Spleen (tissue), 11 donors: ENCODE results near the gene SPATA2. TPM values are rescaled to one million over a fixed set of nuclear protein-coding genes. Genes with fewer than 3 reads are reported as not detected.

Source experiments
- DNase-seq: peaks from one replicate; pipeline ENCODE4 v3.0.0-alpha.2; 2020
- H3K27ac ChIP-seq, 8 donors: fragments of 200-600 bp; sonication (generic) in 7 of 8; 1 replicate in 4 of 8; 2 replicates in 4 of 8; pipeline versions ENCODE4 v1.5.0 to v1.8.0; 2016 to 2021; ENCODE audit warnings: inconsistent platforms in 4 of 8, mild to moderate bottlenecking in 4 of 8, moderate library complexity in 1 of 8
- H3K27me3 ChIP-seq, 7 donors: fragments of 200-600 bp; sonication (generic) in 6 of 7; replicated peaks in 1 of 7; 1 replicate in 4 of 7; 2 replicates in 3 of 7; pipeline versions ENCODE4 v1.5.0 to v1.8.0; 2016 to 2021; ENCODE audit warnings: inconsistent platforms in 3 of 7, mild to moderate bottlenecking in 1 of 7
- H3K36me3 ChIP-seq, 6 donors: fragments of 200-600 bp; sonication (generic) in 5 of 6; 1 replicate in 4 of 6; 2 replicates in 2 of 6; pipeline versions ENCODE4 v1.5.0 to v1.8.0; 2016 to 2021; ENCODE audit warnings: inconsistent platforms in 2 of 6
- H3K4me1 ChIP-seq, 6 donors: fragments of 200-600 bp; sonication (generic) in 5 of 6; 1 replicate in 3 of 6; 2 replicates in 3 of 6; pipeline versions ENCODE4 v1.5.0 to v1.8.0; 2016 to 2021; ENCODE audit warnings: inconsistent platforms in 3 of 6
- H3K4me3 ChIP-seq, 8 donors: fragments of 200-600 bp; sonication (generic) in 7 of 8; 1 replicate in 4 of 8; 2 replicates in 4 of 8; pipeline versions ENCODE4 v1.5.0 to v1.8.0; 2016 to 2021; ENCODE audit warnings: inconsistent platforms in 4 of 8, mild to moderate bottlenecking in 4 of 8, moderate library complexity in 2 of 8
- H3K9me3 ChIP-seq, 8 donors: fragments of 200-600 bp; sonication (generic) in 7 of 8; 1 replicate in 4 of 8; 2 replicates in 4 of 8; pipeline versions ENCODE4 v1.5.0 to v1.8.0; 2016 to 2021; ENCODE audit warnings: inconsistent platforms in 4 of 8
- CTCF ChIP-seq, 11 experiments: fragments of 200-600 bp in 7 of 11; fragments of 450-650 bp in 4 of 11; sonication (generic) in 4 of 11; IDR thresholded peaks in 8 of 11; conservative IDR thresholded peaks in 3 of 11; 1 replicate in 7 of 11; 2 replicates in 4 of 11; pipeline versions ENCODE4 v1.4.0 to v1.8.0; 2016 to 2021; ENCODE audit warnings: antibody characterized with exemption in 11 of 11, inconsistent platforms in 4 of 11, mild to moderate bottlenecking in 1 of 11
- POLR2A ChIP-seq, 3 donors: fragments of 450-650 bp; IDR thresholded peaks; one replicate each; pipeline ENCODE4 v1.5.1; 2017; ENCODE audit warnings: antibody characterized with exemption in 3 of 3, mild to moderate bottlenecking in 1 of 3
- POLR2AphosphoS5 ChIP-seq, 3 donors: sonication (generic); formaldehyde crosslinking; IDR thresholded peaks; one replicate each; pipeline ENCODE4 v1.5.1; 2017; ENCODE audit warnings: antibody characterized with exemption in 3 of 3
- WGBS, 5 donors: extraction: QIAGEN DNeasy Blood & Tissue Kit in 3 of 5; methylation state at CpG; one replicate each; pipeline versions ENCODE4 v1.1.5 to v1.1.7; 2013 to 2018; 5-methylcytosine and 5-hydroxymethylcytosine counted together
- intact Hi-C: fragments of 100-400 bp; cut with DNase I; formaldehyde crosslinking; loops from one replicate; pipeline ENCODE4 v1.15.0; 2023; ENCODE audit warnings: low total_unique reads
- polyA plus RNA-seq, 3 donors: library from polyadenylated mRNA; stranded (reverse); fragments of 200-250 nt; gene quantifications; one replicate each; pipeline ENCODE4 v1.2.1, GENCODE V29; 2013
- total RNA-seq, 7 donors: library from RNA; depleted of rRNA in 3 of 7; stranded (reverse); fragments of >200 nt in 3 of 7; fragmentation: NEBNext Ultra II Directional in 4 of 7; extraction: Animal tissue kit (Norgen Biotek cat#: 25700) in 4 of 7; gene quantifications; one replicate each; pipeline versions ENCODE4 v1.1.0 to v1.2.1, GENCODE V29; 2016 to 2021
- donor health status: healthy with polysubstance abuse.
- donor health status: DM: no; HTN: no; CAD: no; lungs with moderate emphysema.
- donor health status: DM: no; HTN: no; CAD: no.
- donor health status: Bipolar disorder and iron deficiency.
- donor health status: healthy.
- donor health status: DM: no; HTN: no; CAD: no.
- donor health status: DM: yes; HTN: yes; CAD: no.

Gene SPATA2
- total and polyA plus RNA-seq, 10 donors, result 2.9 to 33.2 (median 13.7) TPM

GRCh38 chr20:49885558-49886332, 29.6 kb downstream of the SPATA2 start:
- H3K4me3 ChIP-seq, result no peak overlapping the region
- H3K36me3 ChIP-seq, result peaks cover 3 to 93% (median 58%) of the 10 kb centered on the region in 6 donors
- H3K27ac ChIP-seq, result peak overlapping the region; percentile 54 to 93 (median 84)
- H3K4me1 ChIP-seq, result peaks cover 14 to 48% (median 39%) of the 10 kb centered on the region in 6 donors
- H3K9me3 ChIP-seq, result no peaks in the 10 kb centered on the region
- H3K27me3 ChIP-seq, result no peaks in the 10 kb centered on the region
- no peak for TF ChIP-seq POLR2AphosphoS5 (IDR thresholded peaks at IDR 0.05)
- TF ChIP-seq CTCF (IDR thresholded peaks at IDR 0.05 in 8 of 11, conservative IDR thresholded peaks at IDR 0.05 in 3 of 11), result no peak
- TF ChIP-seq POLR2A (IDR thresholded peaks at IDR 0.05), result no peak
- no peak for DNase-seq
- 93 to 95% (median 94%) methylated on average over 15 to 16 of the region's 16 CpGs for WGBS, 5 donors
- intact Hi-C loops, result no loop called here

- WGBS, 5 donors, result 96 to 100% (median 97%) methylated on average over 5 to 10 of the region's 10 CpGs
- TF ChIP-seq POLR2AphosphoS5 (IDR thresholded peaks at IDR 0.05) (no peak), POLR2A (IDR thresholded peaks at IDR 0.05) (no peak), CTCF (IDR thresholded peaks at IDR 0.05 in 8 of 11, conservative IDR thresholded peaks at IDR 0.05 in 3 of 11) (no peak)
- H3K4me3 ChIP-seq, result no peak overlapping the region
- H3K36me3 ChIP-seq, result peaks cover 7 to 100% (median 77%) of the 10 kb centered on the region in 6 donors
- DNase-seq, result no peak
- H3K27me3 ChIP-seq, result no peaks in the 10 kb centered on the region
- intact Hi-C loops, result no loop called here
- no peaks in the 10 kb centered on the region for H3K9me3 ChIP-seq
- H3K4me1 ChIP-seq, result peaks cover 6 to 24% (median 17%) of the 10 kb centered on the region in 6 donors
- peak overlapping the region in 1 of 8 donors; percentile 8 for H3K27ac ChIP-seq
These were observed 32.0 kb downstream of the SPATA2 start for GRCh38 chr20:49883246-49883802.

- WGBS, 5 donors, result 90 to 94% (median 93%) methylated on average over 28 to 29 of the region's 29 CpGs
- no peaks in the 10 kb centered on the region for H3K9me3 ChIP-seq
- no peak overlapping the region for H3K4me3 ChIP-seq
- no peak for DNase-seq
- peak overlapping the region in 1 of 8 donors; percentile 24 for H3K27ac ChIP-seq
- intact Hi-C loops, result no loop called here
- no peak for TF ChIP-seq POLR2A (IDR thresholded peaks at IDR 0.05)
- TF ChIP-seq POLR2AphosphoS5 (IDR thresholded peaks at IDR 0.05), result peak in 2 of 3 donors; percentile 20 to 52
- H3K27me3 ChIP-seq, result no peaks in the 10 kb centered on the region
- H3K4me1 ChIP-seq, result peaks cover 0 to 14% (median 8%) of the 10 kb centered on the region in 6 donors
- H3K36me3 ChIP-seq, result peaks cover 7 to 100% (median 77%) of the 10 kb centered on the region in 6 donors
These were observed 33.0 kb downstream of the SPATA2 start for GRCh38 chr20:49882171-49882970.

GRCh38 chr20:49880724-49881445, 34.4 kb downstream of the SPATA2 start:
- intact Hi-C loops, result no loop called here
- Histone ChIP-seq H3K9me3 (no peaks in the 10 kb centered on the region), H3K36me3 (peaks cover 7 to 100% (median 76%) of the 10 kb centered on the region in 6 donors), H3K4me3 (no peak overlapping the region), H3K4me1 (no peaks in the 10 kb centered on the region), H3K27me3 (no peaks in the 10 kb centered on the region), H3K27ac (no peak overlapping the region)
- no peak for TF ChIP-seq CTCF (IDR thresholded peaks at IDR 0.05 in 8 of 11, conservative IDR thresholded peaks at IDR 0.05 in 3 of 11)
- no peak for TF ChIP-seq POLR2AphosphoS5 (IDR thresholded peaks at IDR 0.05)
- no peak for TF ChIP-seq POLR2A (IDR thresholded peaks at IDR 0.05)
- WGBS, 5 donors, result 90 to 96% (median 93%) methylated on average over 15 of the region's 15 CpGs
- no peak for DNase-seq
